HCT116 (cell line): ENCODE results near the gene CWC27. TPM values are rescaled to one million over a fixed set of nuclear protein-coding genes. Genes with fewer than 3 reads are reported as not detected.

Experiments used
- ATAC-seq: fragments of 200-7000 bp; cut with Tn5 transposase; 2 replicates; pipeline ENCODE4 v1.9.1; 2020; ENCODE audit warnings: mild to moderate bottlenecking, moderate library complexity
- BruUV-seq: library from RNA; stranded (reverse); fragments of 400-500 nt; replicated peaks from 2 replicates; lab custom pipeline; 2021; lab: Mats Ljungman, UMichigan
- CTCF ChIA-PET: fragments of 300-600 bp; sonication (Branson Sonifier 250); formaldehyde crosslinking; loops from one replicate; lab custom pipeline; 2021; ENCODE audit warnings: antibody characterized with exemption; lab: Charles Lee
- POLR2A ChIA-PET: fragments of 300-600, 350-600 bp; sonication (Branson Sonifier 250); formaldehyde crosslinking; loops from one replicate; lab custom pipeline; 2021; ENCODE audit warnings: antibody characterized with exemption; lab: Charles Lee
- RAD21 ChIA-PET, 2 experiments: fragments of 300-600 bp; sonication (Branson Sonifier 250); formaldehyde crosslinking; loops; one replicate each; lab custom pipeline; 2023; ENCODE audit warnings: low total read pairs in 2 of 2; ENCODE audit not compliant: uncharacterized antibody in 2 of 2, unreplicated experiment in 2 of 2, low non-redundant PET in 1 of 2; lab: Charles Lee
- DNase-seq: peaks from one replicate; pipeline ENCODE4 v3.0.0-alpha.2; 2010; ENCODE audit warnings: low read depth, low spot score
- H2AFZ ChIP-seq: fragments of 200-600 bp; shearing (Covaris generic), sonication (generic); 2 replicates; pipeline ENCODE4 v1.6.1; 2017; ENCODE audit warnings: low read depth, mixed run types, mixed read lengths, antibody characterized with exemption, low read length; ENCODE audit not compliant: poor library complexity, severe bottlenecking
- H3K27ac ChIP-seq: 2 replicates; pipeline ENCODE4 v1.5.1; 2012; ENCODE audit warnings: low read depth, low read length
- H3K27me3 ChIP-seq: fragments of 200-600 bp; sonication (generic); 2 replicates; pipeline ENCODE4 v1.6.1; 2016; ENCODE audit warnings: mixed run types, low read length, mixed read lengths; ENCODE audit not compliant: insufficient read depth
- H3K36me3 ChIP-seq, 2 experiments: fragments of 200-500 bp in 1 of 2; fragments of 200-600 bp in 1 of 2; sonication (Bioruptor generic) in 1 of 2; sonication (generic) in 1 of 2; 2 replicates each; pipeline versions ENCODE4 v1.5.1 to v1.6.1; 2014 to 2016; ENCODE audit warnings: low read length in 2 of 2, inconsistent platforms in 1 of 2, mixed read lengths in 1 of 2, mixed run types in 1 of 2; ENCODE audit not compliant: insufficient read depth in 2 of 2, control insufficient read depth in 1 of 2
- H3K4me1 ChIP-seq, 2 experiments: fragments of 200-600 bp in 1 of 2; sonication (generic) in 1 of 2; 2 replicates each; pipeline versions ENCODE4 v1.5.1 to v1.6.1; 2012 to 2017; ENCODE audit warnings: low read length in 2 of 2, inconsistent platforms in 1 of 2, mild to moderate bottlenecking in 1 of 2, mixed read lengths in 1 of 2, mixed run types in 1 of 2, moderate library complexity in 1 of 2; ENCODE audit not compliant: insufficient read depth in 2 of 2, control insufficient read depth in 1 of 2
- H3K4me2 ChIP-seq: fragments of 200-600 bp; sonication (generic); 2 replicates; pipeline ENCODE4 v1.6.1; 2017; ENCODE audit warnings: mixed run types, low read length, mixed read lengths
- H3K4me3 ChIP-seq, 2 experiments: fragments of 200-600 bp in 1 of 2; sonication (generic) in 1 of 2; replicated peaks in 1 of 2; 2 replicates each; pipeline ENCODE4 v1.5.1; 2011 to 2016; ENCODE audit warnings: low read length in 2 of 2, control low read depth in 1 of 2, low read depth in 1 of 2, mild to moderate bottlenecking in 1 of 2, mixed read lengths in 1 of 2, mixed run types in 1 of 2
- H3K79me2 ChIP-seq: fragments of 200-600 bp; sonication (generic); 2 replicates; pipeline ENCODE4 v1.6.1; 2017; ENCODE audit warnings: mild to moderate bottlenecking, mixed run types, low read length, moderate library complexity, mixed read lengths; ENCODE audit not compliant: insufficient read depth
- H3K9ac ChIP-seq: fragments of 200-600 bp; sonication (generic); 2 replicates; pipeline ENCODE4 v1.6.1; 2016; ENCODE audit warnings: low read length, mixed read lengths
- H3K9me2 ChIP-seq: fragments of 200-600 bp; sonication (generic), shearing (Covaris generic); 2 replicates; pipeline ENCODE4 v1.6.1; 2017; ENCODE audit warnings: mixed run types, mild to moderate bottlenecking, moderate library complexity; ENCODE audit not compliant: insufficient read depth
- H3K9me3 ChIP-seq, 2 experiments: fragments of 200-500 bp in 1 of 2; fragments of 200-600 bp in 1 of 2; sonication (Bioruptor generic) in 1 of 2; sonication (generic) in 1 of 2; 2 replicates each; pipeline ENCODE4 v1.6.1; 2014 to 2017; ENCODE audit warnings: low read length in 2 of 2, mixed read lengths in 2 of 2, inconsistent platforms in 1 of 2, low read depth in 1 of 2, mild to moderate bottlenecking in 1 of 2, mixed run types in 1 of 2, moderate library complexity in 1 of 2; ENCODE audit not compliant: control insufficient read depth in 1 of 2, insufficient read depth in 1 of 2
- H4K20me1 ChIP-seq: fragments of 200-600 bp; sonication (generic), shearing (Covaris generic); 2 replicates; pipeline ENCODE4 v1.6.1; 2017; ENCODE audit warnings: mixed run types, mild to moderate bottlenecking, moderate library complexity; ENCODE audit not compliant: insufficient read depth
- CEBPB ChIP-seq: IDR thresholded peaks from 2 replicates; pipeline ENCODE4 v1.6.1; 2012; ENCODE audit warnings: low read depth
- EGR1 ChIP-seq: IDR thresholded peaks from 2 replicates; pipeline ENCODE4 v1.6.1; 2012; ENCODE audit warnings: low read depth
- EZH2phosphoT487 ChIP-seq: fragments of 200-600 bp; IDR thresholded peaks from 2 replicates; pipeline ENCODE4 v1.6.1; 2018; ENCODE audit warnings: antibody characterized with exemption, borderline replicate concordance
- JUND ChIP-seq: IDR thresholded peaks from 2 replicates; pipeline ENCODE4 v1.6.1; 2012
- POLR2A ChIP-seq: IDR thresholded peaks from 2 replicates; pipeline ENCODE4 v1.7.0; 2011; ENCODE audit warnings: borderline replicate concordance; ENCODE audit not compliant: insufficient read depth, insufficient read length; ENCODE audit errors: extremely low read depth
- POLR2AphosphoS5 ChIP-seq: IDR thresholded peaks from 2 replicates; pipeline ENCODE4 v1.6.1; 2011; ENCODE audit warnings: mild to moderate bottlenecking, low read depth, low read length, moderate library complexity
- REST ChIP-seq: IDR thresholded peaks from 2 replicates; pipeline ENCODE4 v1.6.1; 2012; ENCODE audit warnings: low read depth
- SIN3A ChIP-seq: IDR thresholded peaks from 2 replicates; pipeline ENCODE4 v1.6.1; 2012; ENCODE audit warnings: low read depth
- SP1 ChIP-seq: IDR thresholded peaks from 2 replicates; pipeline ENCODE4 v1.6.1; 2012; ENCODE audit warnings: low read depth
- ZBTB33 ChIP-seq: IDR thresholded peaks from 2 replicates; pipeline ENCODE4 v1.6.1; 2011; ENCODE audit warnings: mild to moderate bottlenecking, low read length, moderate library complexity; ENCODE audit not compliant: insufficient replicate concordance; ENCODE audit errors: extremely low read depth
- ZFX ChIP-seq: fragments of 450-650 bp; IDR thresholded peaks from 2 replicates; pipeline ENCODE4 v1.6.1; 2017
- intact Hi-C: fragments of 100-400 bp; cut with micrococcal nuclease; formaldehyde crosslinking; loops from 2 replicates; pipeline ENCODE4 v1.10.0; 2022
- total RNA-seq: library from RNA; stranded (reverse); gene quantifications from one replicate; pipeline ENCODE4 v1.2.1, GENCODE V29; 2021; ENCODE audit not compliant: unreplicated experiment
- TF ChIP-seq, protein P1 (sequence below): IDR thresholded peaks from 2 replicates; pipeline ENCODE4 v1.6.1; 2012

Gene CWC27
- total RNA-seq, 1 experiment from 2014 or later = 29.1 TPM

DNA sequence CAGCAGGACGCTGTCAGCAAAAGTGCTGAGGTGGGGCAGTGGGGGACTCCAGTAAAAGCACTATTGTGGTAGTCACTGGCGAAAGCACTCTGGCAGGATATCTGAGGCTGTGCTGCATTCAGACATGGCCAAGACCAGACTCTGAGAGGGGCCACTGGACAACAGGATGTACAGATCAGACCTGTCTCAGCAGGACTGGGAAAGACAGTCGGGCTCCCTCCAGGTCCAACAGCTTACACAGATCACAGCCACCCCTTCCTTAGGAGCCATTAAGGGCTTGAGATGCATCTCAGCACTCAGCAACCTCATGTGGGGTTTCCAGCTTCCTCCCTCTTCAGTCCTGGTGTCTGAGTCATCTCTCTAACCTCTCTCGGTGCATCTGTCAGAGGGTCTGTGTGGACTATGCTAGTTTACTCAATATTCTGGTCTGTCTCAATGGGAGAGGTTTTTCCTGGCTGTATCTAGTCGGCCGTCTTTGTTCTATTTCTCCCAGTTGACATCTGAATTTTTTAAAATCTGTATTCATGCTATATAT is 154.5 kb downstream of the CWC27 start (continued):
- TF ChIP-seq ZBTB33 (no peak), POLR2AphosphoS5 (no peak), CEBPB (no peak), EZH2phosphoT487 (no peak), POLR2A (no peak), SP1 (no peak), EGR1 (no peak), ZFX (no peak)
- TF ChIP-seq, protein P1, sequence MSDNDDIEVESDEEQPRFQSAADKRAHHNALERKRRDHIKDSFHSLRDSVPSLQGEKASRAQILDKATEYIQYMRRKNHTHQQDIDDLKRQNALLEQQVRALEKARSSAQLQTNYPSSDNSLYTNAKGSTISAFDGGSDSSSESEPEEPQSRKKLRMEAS = no peak

DNA sequence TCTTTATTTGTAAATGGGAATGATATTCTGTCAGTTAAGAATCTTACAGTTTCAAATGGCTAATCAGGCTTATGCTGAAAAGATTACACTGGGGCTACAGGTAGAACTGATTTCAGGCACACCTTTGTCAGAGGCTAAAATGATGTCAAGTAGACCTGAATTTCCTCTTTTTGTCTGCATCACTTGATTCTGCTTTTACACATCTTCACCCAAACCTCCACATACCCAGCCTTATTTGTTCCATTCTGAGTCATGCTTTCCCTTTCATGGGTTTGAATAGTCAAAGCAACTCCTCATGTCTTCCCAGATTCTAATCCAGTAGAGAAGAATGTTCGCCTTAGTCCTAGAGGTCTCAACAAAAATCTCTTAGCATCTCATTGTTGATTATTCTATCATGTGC is 156.4 kb downstream of the CWC27 start:
- Histone ChIP-seq H2AFZ (no peak overlapping the region), H3K4me3 (no peak overlapping the region), H3K4me1 (no peaks in the 10 kb centered on the region), H3K79me2 (no peaks in the 10 kb centered on the region), H3K27ac (no peak overlapping the region), H3K9me3 (no peaks in the 10 kb centered on the region; a peak in 1 of 4 replicates), H3K4me2 (no peak overlapping the region), H3K27me3 (no peaks in the 10 kb centered on the region)
- DNase-seq = no peak
- BruUV-seq = no TSS peak
- intact Hi-C loops = no loop called here
- POLR2A ChIA-PET = no interaction called here
- TF ChIP-seq EGR1 = no peak
- no peak for TF ChIP-seq SIN3A
- no peak for TF ChIP-seq REST
- no peak for TF ChIP-seq JUND
- TF ChIP-seq, all 23 proteins: peak for 0
- RAD21 ChIA-PET = no interaction called here
- no peaks in the 10 kb centered on the region for H4K20me1 ChIP-seq
- CTCF ChIA-PET = no interaction called here
- no peak for ATAC-seq
- H3K36me3 ChIP-seq = no peaks in the 10 kb centered on the region
- H3K9me2 ChIP-seq = no peaks in the 10 kb centered on the region
- H3K9ac ChIP-seq = no peak overlapping the region
